ENCODE data around the gene KITLG. TPM values are rescaled to one million over a fixed set of nuclear protein-coding genes. Genes with fewer than 3 reads are reported as not detected.

Gene KITLG
- polyA plus RNA-seq, 2 of the 4 experiments (the other 2 are of a cell fraction) = 8.0 to 10.1 TPM

DNA sequence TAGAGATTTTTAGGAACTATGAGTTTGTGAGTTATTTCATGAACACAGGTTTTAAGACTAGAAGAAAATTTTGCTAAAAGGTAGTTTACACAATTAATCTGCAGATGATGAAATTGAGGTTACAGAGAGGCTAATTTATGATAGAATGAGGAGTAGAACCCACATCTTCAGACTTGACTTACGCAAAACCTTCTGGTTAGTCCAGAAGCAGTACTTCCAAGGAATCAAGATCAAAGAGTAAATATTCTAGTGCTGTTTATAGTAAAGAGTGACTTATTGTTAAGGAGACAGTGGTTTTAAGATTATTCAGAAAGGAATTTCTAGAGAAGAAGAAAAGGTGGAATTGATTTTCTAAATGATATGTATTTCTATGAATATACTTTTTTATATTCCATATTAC lies 10.6 kb upstream of the KITLG start:
- no peak for FAIRE-seq
- Histone ChIP-seq H3K4me2 (no peak overlapping the region), H3K9me3 (peaks cover 13% of the 10 kb centered on the region; the same call in 2 of the 3 replicates), H3K4me3 (no peak overlapping the region), H3K27ac (no peak overlapping the region), H3K4me1 (no peaks in the 10 kb centered on the region)
- no peak for DNase-seq (ENCODE audit: low read depth in 1 of 2, low spot score in 1 of 2)
- 98% methylated on average over 1 of the region's 1 CpG for WGBS (ENCODE audit: missing lambda C conversion rate)
- ChIA-PET POLR2A (no interaction called here), CTCF (no interaction called here)
- no peak for ATAC-seq
- no peak for TF ChIP-seq CHD2 (IDR thresholded peaks at IDR 0.05; ENCODE audit: low read length, partially characterized antibody)
- TF ChIP-seq JUNB (IDR thresholded peaks at IDR 0.05) = no peak
- no peak for TF ChIP-seq EHF (CRISPR knock-in tag; IDR thresholded peaks at IDR 0.05)
- TF ChIP-seq MAFK (IDR thresholded peaks at IDR 0.05; ENCODE audit: partially characterized antibody) = no peak
- TF ChIP-seq, protein P1, sequence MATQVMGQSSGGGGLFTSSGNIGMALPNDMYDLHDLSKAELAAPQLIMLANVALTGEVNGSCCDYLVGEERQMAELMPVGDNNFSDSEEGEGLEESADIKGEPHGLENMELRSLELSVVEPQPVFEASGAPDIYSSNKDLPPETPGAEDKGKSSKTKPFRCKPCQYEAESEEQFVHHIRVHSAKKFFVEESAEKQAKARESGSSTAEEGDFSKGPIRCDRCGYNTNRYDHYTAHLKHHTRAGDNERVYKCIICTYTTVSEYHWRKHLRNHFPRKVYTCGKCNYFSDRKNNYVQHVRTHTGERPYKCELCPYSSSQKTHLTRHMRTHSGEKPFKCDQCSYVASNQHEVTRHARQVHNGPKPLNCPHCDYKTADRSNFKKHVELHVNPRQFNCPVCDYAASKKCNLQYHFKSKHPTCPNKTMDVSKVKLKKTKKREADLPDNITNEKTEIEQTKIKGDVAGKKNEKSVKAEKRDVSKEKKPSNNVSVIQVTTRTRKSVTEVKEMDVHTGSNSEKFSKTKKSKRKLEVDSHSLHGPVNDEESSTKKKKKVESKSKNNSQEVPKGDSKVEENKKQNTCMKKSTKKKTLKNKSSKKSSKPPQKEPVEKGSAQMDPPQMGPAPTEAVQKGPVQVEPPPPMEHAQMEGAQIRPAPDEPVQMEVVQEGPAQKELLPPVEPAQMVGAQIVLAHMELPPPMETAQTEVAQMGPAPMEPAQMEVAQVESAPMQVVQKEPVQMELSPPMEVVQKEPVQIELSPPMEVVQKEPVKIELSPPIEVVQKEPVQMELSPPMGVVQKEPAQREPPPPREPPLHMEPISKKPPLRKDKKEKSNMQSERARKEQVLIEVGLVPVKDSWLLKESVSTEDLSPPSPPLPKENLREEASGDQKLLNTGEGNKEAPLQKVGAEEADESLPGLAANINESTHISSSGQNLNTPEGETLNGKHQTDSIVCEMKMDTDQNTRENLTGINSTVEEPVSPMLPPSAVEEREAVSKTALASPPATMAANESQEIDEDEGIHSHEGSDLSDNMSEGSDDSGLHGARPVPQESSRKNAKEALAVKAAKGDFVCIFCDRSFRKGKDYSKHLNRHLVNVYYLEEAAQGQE (IDR thresholded peaks at IDR 0.05) = no peak
- TF ChIP-seq PBX3 (IDR thresholded peaks at IDR 0.05) = no peak
- no peak for TF ChIP-seq MAZ (IDR thresholded peaks at IDR 0.05; ENCODE audit: borderline replicate concordance, low read depth, low read length)
- TF ChIP-seq TFCP2L1 (CRISPR knock-in tag; IDR thresholded peaks at IDR 0.05) = no peak

GRCh38 chr12:88585077-88585476 lies 4.8 kb upstream of the KITLG start:
- no peak for TF ChIP-seq KDM5A (IDR thresholded peaks at IDR 0.05)
- no peak for TF ChIP-seq USF2 (IDR thresholded peaks at IDR 0.05)
- no peak for TF ChIP-seq EP300 (IDR thresholded peaks at IDR 0.05)
- no peak for TF ChIP-seq HOXB5 (CRISPR knock-in tag; IDR thresholded peaks at IDR 0.05)
- no peak for TF ChIP-seq ATOH8 (CRISPR knock-in tag; IDR thresholded peaks at IDR 0.05; ENCODE audit: low read depth)
- no peak for TF ChIP-seq HMGXB4 (CRISPR knock-in tag; IDR thresholded peaks at IDR 0.05; ENCODE audit: borderline replicate concordance)
- TF ChIP-seq JUN (IDR thresholded peaks at IDR 0.05) = no peak
- TF ChIP-seq HES2 (IDR thresholded peaks at IDR 0.05) = no peak
- no peak for TF ChIP-seq ELK1 (IDR thresholded peaks at IDR 0.05; ENCODE audit: low read depth, low read length)
- no peak for TF ChIP-seq BHLHE40 (IDR thresholded peaks at IDR 0.05; ENCODE audit: low read depth, low read length)
- TF ChIP-seq NPAS2 (CRISPR knock-in tag; IDR thresholded peaks at IDR 0.05; ENCODE audit: borderline replicate concordance) = no peak
- ChIA-PET CTCF (no interaction called here), POLR2A (no interaction called here)
- DNase-seq (ENCODE audit: low read depth in 1 of 2, low spot score in 1 of 2) = no peak
- no peak for FAIRE-seq
- 70% methylated on average over 2 of the region's 2 CpGs for WGBS (ENCODE audit: missing lambda C conversion rate)
- Histone ChIP-seq H3K4me1 (0 out of 3 replicates have a peak, but pooled peaks cover 4% of the 10 kb centered on the region), H3K4me3 (no peak overlapping the region), H3K4me2 (no peak overlapping the region), H3K9me3 (peaks cover 18% of the 10 kb centered on the region; the same call in 2 of the 3 replicates), H3K27ac (no peak overlapping the region)
- ATAC-seq = no peak
